Body of pancreas (tissue), 4 donors: ENCODE data around the gene GALNT5.

Source experiments
- CTCF ChIP-seq, 7 experiments: fragments of 450-650 bp in 4 of 7; fragments of 200-600 bp in 3 of 7; sonication (generic) in 3 of 7; IDR thresholded peaks; one replicate each; pipeline ENCODE4 v1.5.1; 2016 to 2019; ENCODE audit warnings: antibody characterized with exemption in 7 of 7
- POLR2A ChIP-seq, 3 donors: fragments of 450-650 bp; IDR thresholded peaks; one replicate each; pipeline ENCODE4 v1.6.1; 2016; ENCODE audit warnings: antibody characterized with exemption in 3 of 3, mild to moderate bottlenecking in 2 of 3

- no peak for TF ChIP-seq CTCF (IDR thresholded peaks at IDR 0.05)
- TF ChIP-seq POLR2A (IDR thresholded peaks at IDR 0.05) = no peak
Measured at GRCh38 chr2:157321466-157321865, 64.0 kb downstream of the GALNT5 start.
